A673 (cell line): Measurements from ENCODE around the gene HAUS1. TPM values are rescaled to one million over a fixed set of nuclear protein-coding genes. Genes with fewer than 3 reads are reported as not detected.

Source experiments
- BruUV-seq: library from RNA; stranded (reverse); fragments of 400-500 nt; replicated peaks from 2 replicates; lab custom pipeline; 2021; lab: Mats Ljungman, UMichigan
- CTCF ChIA-PET: fragments of 300-600 bp; sonication (Branson Sonifier 250); formaldehyde crosslinking; loops from one replicate; lab custom pipeline; 2022; ENCODE audit warnings: antibody characterized with exemption; lab: Charles Lee
- POLR2A ChIA-PET: fragments of 300-600 bp; sonication (Branson Sonifier 250); formaldehyde crosslinking; loops from one replicate; lab custom pipeline; 2022; ENCODE audit warnings: antibody characterized with exemption; ENCODE audit not compliant: low non-redundant PET; lab: Charles Lee
- DNase-seq: peaks from one replicate; pipeline ENCODE4 v3.0.0-alpha.2; 2015; ENCODE audit warnings: low spot score
- H3K27ac ChIP-seq: fragments of 200-600 bp; sonication (generic); 2 replicates; pipeline ENCODE4 v1.5.1; 2016; ENCODE audit warnings: mixed run types, low read depth, mild to moderate bottlenecking, mixed read lengths, antibody characterized with exemption, low read length; ENCODE audit not compliant: poor library complexity, severe bottlenecking
- H3K27me3 ChIP-seq: fragments of 200-600 bp; sonication (generic); replicated peaks from 2 replicates; pipeline ENCODE4 v1.6.1; 2017; ENCODE audit warnings: mixed run types, low read depth, mild to moderate bottlenecking, mixed read lengths, antibody characterized with exemption, low read length; ENCODE audit not compliant: insufficient read depth, poor library complexity
- H3K36me3 ChIP-seq: fragments of 200-600 bp; sonication (generic); 2 replicates; pipeline ENCODE4 v1.6.1; 2016; ENCODE audit warnings: mixed run types, mild to moderate bottlenecking, mixed read lengths, antibody characterized with exemption, low read length; ENCODE audit not compliant: insufficient read depth, poor library complexity, severe bottlenecking
- H3K4me1 ChIP-seq: fragments of 200-600 bp; sonication (generic); 2 replicates; pipeline ENCODE4 v1.6.1; 2017; ENCODE audit warnings: mixed run types, mild to moderate bottlenecking, mixed read lengths, antibody characterized with exemption, low read length; ENCODE audit not compliant: insufficient read depth, poor library complexity, severe bottlenecking
- H3K4me3 ChIP-seq: fragments of 200-600 bp; sonication (generic); 2 replicates; pipeline ENCODE4 v1.5.1; 2016; ENCODE audit warnings: low read depth, mixed run types, mild to moderate bottlenecking, mixed read lengths, low read length; ENCODE audit not compliant: poor library complexity, severe bottlenecking
- H3K9me3 ChIP-seq: fragments of 200-600 bp; sonication (generic); 2 replicates; pipeline ENCODE4 v1.6.1; 2016; ENCODE audit warnings: mixed run types, low read depth, mild to moderate bottlenecking, mixed read lengths, antibody characterized with exemption, low read length; ENCODE audit not compliant: poor library complexity, severe bottlenecking
- CTCF ChIP-seq: fragments of 300-800, 200-600 bp; sonication (generic); conservative IDR thresholded peaks from 2 replicates; pipeline ENCODE4 v1.5.1; 2017; ENCODE audit warnings: low read depth, mild to moderate bottlenecking, antibody characterized with exemption, low read length, moderate library complexity, mixed read lengths
- EZH2 ChIP-seq: fragments of 200-600 bp; sonication (generic); IDR thresholded peaks from 2 replicates; pipeline ENCODE4 v1.6.1; 2017; ENCODE audit warnings: borderline replicate concordance, low read depth, mild to moderate bottlenecking, mixed read lengths, antibody characterized with exemption, low read length; ENCODE audit not compliant: poor library complexity, severe bottlenecking
- intact Hi-C: fragments of 100-400 bp; cut with micrococcal nuclease; formaldehyde crosslinking; loops from one replicate; pipeline ENCODE4 v1.10.0; 2022; ENCODE audit not compliant: unreplicated experiment
- total RNA-seq: library from RNA; stranded (reverse); gene quantifications from 2 replicates; pipeline ENCODE4 v1.2.3, GENCODE V29; 2021

The HAUS1 gene
- total RNA-seq, 1 experiment from 2014 or later = 76.9 TPM

DNA sequence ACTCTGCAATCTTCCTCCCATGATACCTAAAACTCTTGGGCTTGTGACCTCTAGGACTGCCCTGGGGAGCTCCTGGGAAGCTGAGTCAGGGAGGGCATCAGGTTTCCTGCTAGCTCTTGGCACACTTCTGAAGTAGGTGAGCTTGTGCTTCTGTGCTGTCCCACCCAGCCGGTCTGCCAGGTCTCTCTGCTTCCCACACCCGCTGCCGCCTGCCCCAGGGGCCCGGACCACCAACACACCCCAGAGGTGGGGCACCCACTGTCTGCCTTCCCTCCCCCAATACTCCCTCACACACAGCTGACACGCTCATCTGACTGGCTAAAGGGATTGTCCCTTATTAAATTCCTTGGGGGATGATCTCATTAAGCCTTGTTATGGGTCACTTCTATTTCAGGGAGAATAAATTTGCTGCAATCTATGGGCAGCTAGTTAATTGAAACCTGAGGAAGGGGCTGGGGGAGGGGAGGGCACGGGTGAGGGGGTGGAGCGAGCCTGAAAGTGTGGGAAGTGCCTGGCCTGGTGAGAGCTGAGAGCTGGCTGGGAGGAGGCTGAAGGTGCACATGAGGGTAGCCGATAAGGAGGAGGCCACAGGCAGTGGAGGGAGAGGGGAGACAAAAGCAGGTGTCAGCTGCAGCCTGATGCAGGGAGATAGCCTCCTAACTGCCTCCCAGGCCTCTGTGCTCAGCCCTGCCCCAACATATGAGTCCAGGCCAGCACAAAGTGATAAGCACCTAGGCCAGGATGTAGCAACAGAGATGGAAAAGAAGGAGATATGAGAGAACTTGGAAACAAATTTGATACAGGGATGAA is 48.8 kb downstream of the HAUS1 start:
- no peak for DNase-seq
- POLR2A ChIA-PET = no interaction called here
- Histone ChIP-seq H3K36me3 (no peaks in the 10 kb centered on the region), H3K4me1 (no peaks in the 10 kb centered on the region), H3K4me3 (no peak overlapping the region), H3K9me3 (no peaks in the 10 kb centered on the region), H3K27me3 (no peaks in the 10 kb centered on the region), H3K27ac (no peak overlapping the region)
- CTCF ChIA-PET = no interaction called here
- BruUV-seq = no TSS peak
- intact Hi-C loops = loop anchor here (2.0 kb wide), 1 partner anchor 60 kb away; no protein-coding TSS in a partner anchor
- no peak for TF ChIP-seq EZH2
- TF ChIP-seq CTCF = no peak

DNA sequence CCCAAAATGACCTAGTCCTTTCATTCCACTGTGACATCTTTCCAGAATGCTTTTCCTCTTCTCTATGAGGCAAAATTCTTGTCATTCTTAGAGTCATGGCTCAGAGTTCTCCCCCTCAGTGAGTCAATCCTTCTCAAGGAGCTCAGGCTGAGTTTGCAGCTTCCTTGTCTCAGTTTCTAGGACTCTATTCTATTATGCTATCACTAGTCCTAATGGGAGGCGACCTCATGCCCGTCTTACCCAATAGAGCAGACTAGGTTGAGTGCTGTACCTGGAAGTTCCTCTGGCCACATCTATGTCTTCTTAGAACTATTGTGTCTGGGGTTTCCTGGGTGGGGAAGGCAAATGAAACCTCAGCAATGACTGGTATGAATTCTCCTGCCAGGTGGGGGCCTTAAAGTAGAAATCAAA is 51.5 kb downstream of the HAUS1 start:
- Histone ChIP-seq H3K4me1 (no peaks in the 10 kb centered on the region), H3K27ac (no peak overlapping the region), H3K27me3 (no peaks in the 10 kb centered on the region), H3K9me3 (no peaks in the 10 kb centered on the region), H3K36me3 (no peaks in the 10 kb centered on the region), H3K4me3 (no peak overlapping the region)
- no TSS peak for BruUV-seq
- intact Hi-C loops = no loop called here
- POLR2A ChIA-PET = no interaction called here
- CTCF ChIA-PET = interaction anchor here (1.0 kb wide), 1 partner anchor 502 kb away, joined by 3 read pairs; no protein-coding TSS in a partner anchor
- no peak for DNase-seq
- TF ChIP-seq EZH2 = no peak
- no peak for TF ChIP-seq CTCF

DNA sequence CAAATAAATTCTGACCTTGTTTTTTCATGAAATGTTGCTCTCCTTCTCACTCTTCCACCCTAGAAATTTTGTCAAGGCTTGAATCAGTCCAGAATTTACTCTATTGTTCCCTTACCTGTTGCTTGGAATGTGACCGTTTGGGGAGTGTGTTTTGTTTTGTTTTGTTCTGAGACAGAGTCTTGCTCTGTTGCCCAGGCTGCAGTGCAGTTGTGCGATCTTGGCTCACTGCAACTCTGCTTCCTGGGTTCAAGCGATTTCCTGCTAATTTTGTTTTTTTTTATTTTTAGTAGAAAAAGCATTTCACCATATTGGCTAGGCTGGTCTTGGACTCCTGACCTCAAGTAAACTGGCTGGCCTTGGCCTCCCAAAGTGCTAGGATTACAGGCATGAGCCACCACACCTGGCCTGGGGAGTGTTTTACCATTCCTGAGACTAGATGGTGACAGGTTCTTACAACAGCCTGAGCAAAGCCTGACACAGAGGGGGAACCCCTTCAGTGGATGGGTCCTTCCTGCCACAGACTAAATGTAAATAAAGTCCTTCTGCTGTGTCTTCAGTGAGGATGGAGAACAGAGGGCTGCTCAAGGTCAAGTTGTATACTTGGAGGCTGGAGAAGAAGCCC is 52.0 kb downstream of the HAUS1 start:
- intact Hi-C loops = no loop called here

More for the DNA sequence above, 52.0 kb downstream of the HAUS1 start:
- Histone ChIP-seq H3K36me3 (no peaks in the 10 kb centered on the region), H3K27me3 (no peaks in the 10 kb centered on the region), H3K4me3 (no peak overlapping the region), H3K9me3 (no peaks in the 10 kb centered on the region), H3K27ac (no peak overlapping the region), H3K4me1 (no peaks in the 10 kb centered on the region)
- TF ChIP-seq CTCF (no peak), EZH2 (no peak)
- CTCF ChIA-PET = no interaction called here
- no peak for DNase-seq
- BruUV-seq = no TSS peak
- POLR2A ChIA-PET = no interaction called here
